Loucy (cell line): ENCODE results near the gene PDE9A.

Experiments used
- H2AFZ ChIP-seq: fragments of 200-600 bp; sonication (generic); 2 replicates; pipeline ENCODE4 v1.6.0; 2016; ENCODE audit warnings: antibody characterized with exemption, mild to moderate bottlenecking, low read length, moderate library complexity
- H3F3A ChIP-seq: fragments of 200-600 bp; 2 replicates; pipeline ENCODE4 v1.6.0; 2016; ENCODE audit warnings: antibody characterized with exemption, low read depth, mild to moderate bottlenecking
- H3K27me3 ChIP-seq: fragments of 200-600 bp; sonication (generic); 2 replicates; pipeline ENCODE4 v1.6.1; 2014; ENCODE audit warnings: low read length, mild to moderate bottlenecking; ENCODE audit not compliant: insufficient read depth, poor library complexity, severe bottlenecking
- H3K36me3 ChIP-seq: fragments of 200-600 bp; sonication (generic); 2 replicates; pipeline ENCODE4 v1.6.1; 2016; ENCODE audit warnings: low read length; ENCODE audit not compliant: insufficient read depth
- H3K4me1 ChIP-seq: fragments of 200-600 bp; sonication (generic); 2 replicates; pipeline ENCODE4 v1.5.1; 2014; ENCODE audit warnings: low read length, mild to moderate bottlenecking; ENCODE audit not compliant: insufficient read depth, poor library complexity, severe bottlenecking
- H3K4me2 ChIP-seq: fragments of 200-600 bp; sonication (generic); 2 replicates; pipeline ENCODE4 v1.6.0; 2014; ENCODE audit warnings: antibody characterized with exemption, low read length, low read depth, mild to moderate bottlenecking; ENCODE audit not compliant: poor library complexity, severe bottlenecking
- H3K4me3 ChIP-seq: fragments of 200-600 bp; sonication (generic); 2 replicates; pipeline ENCODE4 v1.5.1; 2014; ENCODE audit warnings: low read length, mild to moderate bottlenecking, mixed read lengths; ENCODE audit not compliant: poor library complexity, severe bottlenecking
- H3K79me2 ChIP-seq: fragments of 200-600 bp; sonication (generic); 2 replicates; pipeline ENCODE4 v1.6.1; 2014; ENCODE audit warnings: low read length; ENCODE audit not compliant: insufficient read depth
- H3K9ac ChIP-seq: fragments of 200-600 bp; sonication (generic); 2 replicates; pipeline ENCODE4 v1.6.0; 2014; ENCODE audit warnings: mild to moderate bottlenecking, low read depth, low read length, moderate library complexity; ENCODE audit not compliant: poor library complexity, severe bottlenecking
- H3K9me2 ChIP-seq: fragments of 200-600 bp; sonication (generic); replicated peaks from 2 replicates; pipeline ENCODE4 v1.6.1; 2016; ENCODE audit warnings: low read depth, low read length, mixed read lengths
- H3K9me3 ChIP-seq: fragments of 200-600 bp; sonication (generic); 2 replicates; pipeline ENCODE4 v1.6.1; 2014; ENCODE audit warnings: mild to moderate bottlenecking, antibody characterized with exemption, low read length, low read depth; ENCODE audit not compliant: insufficient read depth
- H4K20me1 ChIP-seq: fragments of 200-600 bp; sonication (generic); 2 replicates; pipeline ENCODE4 v1.6.0; 2014; ENCODE audit warnings: antibody characterized with exemption, low read length, mild to moderate bottlenecking; ENCODE audit not compliant: insufficient read depth, poor library complexity, severe bottlenecking
- CTCF ChIP-seq: fragments of 200-600 bp; sonication (generic); conservative IDR thresholded peaks from 2 replicates; pipeline ENCODE4 v1.5.1; 2014; ENCODE audit warnings: mild to moderate bottlenecking, antibody characterized with exemption, low read length
- EZH2phosphoT487 ChIP-seq: fragments of 200-600 bp; IDR thresholded peaks from 2 replicates; pipeline ENCODE4 v1.6.1; 2018; ENCODE audit warnings: antibody characterized with exemption, mild to moderate bottlenecking, moderate library complexity, borderline replicate concordance

Gene PDE9A

GRCh38 chr21:42654179-42654912 is 925 bp downstream of the PDE9A start:
- Histone ChIP-seq H3K27me3 (no peaks in the 10 kb centered on the region), H3K4me3 (peak overlapping the region; percentile 89), H3K79me2 (peaks cover 30% of the 10 kb centered on the region; the same call in 1 of the 2 replicates), H3K9me3 (no peaks in the 10 kb centered on the region), H3K4me1 (peaks cover 44% of the 10 kb centered on the region), H4K20me1 (peaks cover 30% of the 10 kb centered on the region), H3K9me2 (no peaks in the 10 kb centered on the region), H3K36me3 (no peaks in the 10 kb centered on the region), H2AFZ (peak overlapping the region; percentile 89), H3K9ac (peak overlapping the region; percentile 67), H3F3A (no peaks in the 10 kb centered on the region), H3K4me2 (peak overlapping the region; percentile 74)
- TF ChIP-seq EZH2phosphoT487 (no peak), CTCF (peak; percentile 38)

- no peak overlapping the region for H2AFZ ChIP-seq
- H3F3A ChIP-seq, result no peaks in the 10 kb centered on the region
- peak overlapping the region; percentile 74 for H3K4me2 ChIP-seq
- H3K9ac ChIP-seq, result peak overlapping the region; percentile 67
- no peaks in the 10 kb centered on the region for H3K36me3 ChIP-seq
- peaks cover 30% of the 10 kb centered on the region; the same call in 1 of the 2 replicates for H3K79me2 ChIP-seq
- H3K4me1 ChIP-seq, result peaks cover 44% of the 10 kb centered on the region
- no peaks in the 10 kb centered on the region for H3K9me2 ChIP-seq
- no peaks in the 10 kb centered on the region for H3K9me3 ChIP-seq
- H3K4me3 ChIP-seq, result peak overlapping the region; percentile 89
- no peaks in the 10 kb centered on the region for H3K27me3 ChIP-seq
- TF ChIP-seq CTCF (no peak), EZH2phosphoT487 (no peak)
- H4K20me1 ChIP-seq, result peaks cover 30% of the 10 kb centered on the region
These were observed 1.7 kb downstream of the PDE9A start for GRCh38 chr21:42654913-42655795.

GRCh38 chr21:42655796-42656770 is 2.7 kb downstream of the PDE9A start:
- TF ChIP-seq EZH2phosphoT487 (no peak), CTCF (no peak)
- Histone ChIP-seq H3K9ac (no peak overlapping the region), H3K9me2 (no peaks in the 10 kb centered on the region), H3K27me3 (no peaks in the 10 kb centered on the region), H3K4me2 (peak overlapping the region; percentile 74), H3K4me1 (peaks cover 44% of the 10 kb centered on the region), H4K20me1 (peaks cover 30% of the 10 kb centered on the region), H2AFZ (no peak overlapping the region), H3K36me3 (no peaks in the 10 kb centered on the region), H3K9me3 (no peaks in the 10 kb centered on the region), H3F3A (no peaks in the 10 kb centered on the region), H3K4me3 (no peak overlapping the region), H3K79me2 (peaks cover 30% of the 10 kb centered on the region; the same call in 1 of the 2 replicates)
